Inflammatory macrophage (primary cell): ENCODE measurements around the gene DOK7.

Source experiments
- DNase-seq, 2 donors: peaks; one replicate each; pipeline ENCODE4 v3.0.0-alpha.2; 2020 to 2022

Gene DOK7

GRCh38 chr4:3463556-3464348 lies 646 bp downstream of the DOK7 start:
- DNase-seq = no peak

GRCh38 chr4:3464349-3464905 lies 1.3 kb downstream of the DOK7 start:
- DNase-seq = no peak

- no peak for DNase-seq
These were observed 2.0 kb downstream of the DOK7 start for GRCh38 chr4:3464911-3465697.

GRCh38 chr4:3465698-3466671 lies 2.9 kb downstream of the DOK7 start:
- no peak for DNase-seq

- DNase-seq = no peak
These were observed 3.8 kb downstream of the DOK7 start for GRCh38 chr4:3466691-3467600.

GRCh38 chr4:3467601-3468031 lies 4.5 kb downstream of the DOK7 start:
- DNase-seq = no peak

- DNase-seq = no peak
These were observed 5.0 kb downstream of the DOK7 start for GRCh38 chr4:3468154-3468553.

- no peak for DNase-seq
These were observed 5.7 kb downstream of the DOK7 start for GRCh38 chr4:3468804-3469203.

- no peak for DNase-seq
These were observed 6.5 kb downstream of the DOK7 start for GRCh38 chr4:3469386-3470243.

- no peak for DNase-seq
These were observed 7.4 kb downstream of the DOK7 start for GRCh38 chr4:3470244-3471097.

- DNase-seq = no peak
These were observed 8.1 kb downstream of the DOK7 start for GRCh38 chr4:3471098-3471760.

- no peak for DNase-seq
These were observed 8.8 kb downstream of the DOK7 start for GRCh38 chr4:3471886-3472285.

GRCh38 chr4:3472411-3473141 lies 9.5 kb downstream of the DOK7 start:
- no peak for DNase-seq

- DNase-seq = no peak
These were observed 10.3 kb downstream of the DOK7 start for GRCh38 chr4:3473181-3473950.

GRCh38 chr4:3473996-3474765 lies 11.1 kb downstream of the DOK7 start:
- no peak for DNase-seq

GRCh38 chr4:3475041-3475712 lies 12.1 kb downstream of the DOK7 start:
- DNase-seq = no peak
